Activated CD8-positive, alpha-beta T cell treated with anti-CD3 and anti-CD28 coated beads for 36 hours (primary cell): ENCODE results near the gene WDFY2. TPM values are rescaled to one million over a fixed set of nuclear protein-coding genes. Genes with fewer than 3 reads are reported as not detected.

Experiments
- ATAC-seq: fragments of 200-7000 bp; cut with Tn5 transposase; one replicate; pipeline ENCODE4 v1.10.0; 2021; ENCODE audit warnings: mild to moderate bottlenecking, moderate library complexity
- CTCF ChIA-PET: fragments of 350-600 bp; sonication (Branson Sonifier 250); formaldehyde crosslinking; loops from one replicate; lab custom pipeline; 2021; ENCODE audit warnings: antibody characterized with exemption; lab: Charles Lee
- POLR2A ChIA-PET: fragments of 350-600 bp; sonication (Branson Sonifier 250); formaldehyde crosslinking; loops from one replicate; lab custom pipeline; 2021; ENCODE audit warnings: antibody characterized with exemption; lab: Charles Lee
- DNase-seq: peaks from one replicate; pipeline ENCODE4 v3.0.0-alpha.2; 2020
- H3K27ac Mint-ChIP-seq: one replicate; pipeline ENCODE4 v1.8.0; 2021; ENCODE audit warnings: mild to moderate bottlenecking, mixed read lengths
- H3K27me3 Mint-ChIP-seq: one replicate; pipeline ENCODE4 v1.8.0; 2021; ENCODE audit warnings: mixed read lengths
- H3K36me3 Mint-ChIP-seq: one replicate; pipeline ENCODE4 v1.8.0; 2021; ENCODE audit warnings: low read depth, mixed read lengths
- H3K4me1 Mint-ChIP-seq: one replicate; pipeline ENCODE4 v1.8.0; 2021; ENCODE audit warnings: low read depth, mixed read lengths
- H3K4me3 Mint-ChIP-seq: one replicate; pipeline ENCODE4 v1.8.0; 2021; ENCODE audit warnings: mild to moderate bottlenecking, moderate library complexity, mixed read lengths
- H3K9me3 Mint-ChIP-seq: one replicate; pipeline ENCODE4 v1.8.0; 2021; ENCODE audit warnings: mixed read lengths
- intact Hi-C: fragments of 100-400 bp; cut with micrococcal nuclease; formaldehyde crosslinking; loops from one replicate; pipeline ENCODE4 v1.10.0; 2022
- total RNA-seq, 2 experiments: library from RNA; stranded (reverse); gene quantifications; one replicate each; pipeline ENCODE4 v1.2.3, GENCODE V29; 2021
- TF ChIP-seq, protein P1 (sequence below): fragments of 200-600 bp; IDR thresholded peaks from one replicate; pipeline ENCODE4 v1.8.0; 2022; ENCODE audit warnings: antibody characterized with exemption, mild to moderate bottlenecking

WDFY2 gene
- total RNA-seq, 2 experiments from 2014 or later = 11.2 to 11.6 TPM

DNA sequence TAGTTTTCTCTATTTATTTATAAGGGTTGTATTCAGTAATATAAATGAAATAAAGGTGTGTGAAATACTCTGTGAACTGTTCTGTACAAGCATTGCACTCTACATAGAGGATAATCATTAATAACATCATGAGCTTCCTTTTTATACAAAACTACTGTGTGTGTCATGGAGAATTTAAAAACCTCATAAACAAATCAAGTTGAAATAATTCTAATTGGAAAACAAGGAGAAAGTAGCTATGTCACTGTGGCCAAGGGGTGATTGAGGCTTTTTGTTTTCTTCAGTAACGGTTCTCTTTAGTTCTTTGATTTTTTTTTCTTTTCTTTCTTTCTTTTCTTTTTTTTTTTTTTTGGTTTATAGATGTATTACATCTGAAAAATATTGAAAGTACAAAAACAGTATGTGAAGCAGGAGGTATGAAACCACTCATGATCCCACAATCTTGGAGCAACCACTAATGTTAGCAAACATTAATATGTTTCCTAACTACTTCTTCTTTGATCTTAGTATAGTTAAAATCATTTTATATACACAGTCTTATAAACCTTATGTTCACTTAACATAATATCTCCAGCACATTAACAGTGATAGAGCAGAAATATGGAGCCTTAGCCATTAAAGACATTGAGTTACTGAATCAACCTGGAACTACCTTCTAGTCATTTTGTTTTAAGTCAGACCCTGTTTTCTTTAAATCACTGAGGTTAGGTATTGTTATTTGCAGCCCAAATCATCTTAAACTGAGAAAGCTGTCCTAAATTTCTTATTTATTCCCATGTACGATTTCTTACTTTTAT is 45.4 kb downstream of the WDFY2 start:
- Mint-ChIP-seq H3K27ac (no peak overlapping the region), H3K27me3 (no peaks in the 10 kb centered on the region), H3K36me3 (peaks cover 2% of the 10 kb centered on the region), H3K4me3 (no peak overlapping the region), H3K4me1 (peaks cover 33% of the 10 kb centered on the region), H3K9me3 (no peaks in the 10 kb centered on the region)
- ChIA-PET POLR2A (no interaction called here), CTCF (no interaction called here)
- intact Hi-C loops = no loop called here
- no peak for DNase-seq
- TF ChIP-seq, protein P1, sequence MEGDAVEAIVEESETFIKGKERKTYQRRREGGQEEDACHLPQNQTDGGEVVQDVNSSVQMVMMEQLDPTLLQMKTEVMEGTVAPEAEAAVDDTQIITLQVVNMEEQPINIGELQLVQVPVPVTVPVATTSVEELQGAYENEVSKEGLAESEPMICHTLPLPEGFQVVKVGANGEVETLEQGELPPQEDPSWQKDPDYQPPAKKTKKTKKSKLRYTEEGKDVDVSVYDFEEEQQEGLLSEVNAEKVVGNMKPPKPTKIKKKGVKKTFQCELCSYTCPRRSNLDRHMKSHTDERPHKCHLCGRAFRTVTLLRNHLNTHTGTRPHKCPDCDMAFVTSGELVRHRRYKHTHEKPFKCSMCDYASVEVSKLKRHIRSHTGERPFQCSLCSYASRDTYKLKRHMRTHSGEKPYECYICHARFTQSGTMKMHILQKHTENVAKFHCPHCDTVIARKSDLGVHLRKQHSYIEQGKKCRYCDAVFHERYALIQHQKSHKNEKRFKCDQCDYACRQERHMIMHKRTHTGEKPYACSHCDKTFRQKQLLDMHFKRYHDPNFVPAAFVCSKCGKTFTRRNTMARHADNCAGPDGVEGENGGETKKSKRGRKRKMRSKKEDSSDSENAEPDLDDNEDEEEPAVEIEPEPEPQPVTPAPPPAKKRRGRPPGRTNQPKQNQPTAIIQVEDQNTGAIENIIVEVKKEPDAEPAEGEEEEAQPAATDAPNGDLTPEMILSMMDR = no peak
- no peak for ATAC-seq

DNA sequence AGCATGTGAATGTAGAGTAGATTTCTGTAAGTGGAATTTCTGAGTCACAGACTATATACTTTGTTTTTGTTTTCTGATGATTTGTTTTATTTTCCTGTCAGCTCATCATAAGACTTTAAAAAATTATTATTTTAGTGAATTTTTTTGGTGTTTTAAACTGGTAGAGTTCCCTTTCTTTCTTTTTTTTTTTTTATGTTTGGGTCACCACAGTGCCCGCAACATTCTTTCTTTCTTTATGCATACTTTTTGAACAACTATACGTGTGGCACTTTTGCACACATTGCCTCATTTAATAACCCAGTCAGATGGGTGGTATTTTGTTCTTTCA is 46.0 kb downstream of the WDFY2 start:
- POLR2A ChIA-PET = no interaction called here
- no peak overlapping the region for H3K27ac Mint-ChIP-seq
- H3K4me3 Mint-ChIP-seq = no peak overlapping the region
- DNase-seq (no peak), ATAC-seq (no peak)
- H3K4me1 Mint-ChIP-seq = peaks cover 35% of the 10 kb centered on the region
- H3K36me3 Mint-ChIP-seq = peaks cover 2% of the 10 kb centered on the region
- TF ChIP-seq, protein P1 = no peak
- CTCF ChIA-PET = no interaction called here
- no peaks in the 10 kb centered on the region for H3K9me3 Mint-ChIP-seq
- no peaks in the 10 kb centered on the region for H3K27me3 Mint-ChIP-seq
- intact Hi-C loops = no loop called here

GRCh38 chr13:51632591-51633362 is 48.5 kb downstream of the WDFY2 start:
- peaks cover 2% of the 10 kb centered on the region for H3K36me3 Mint-ChIP-seq
- H3K27me3 Mint-ChIP-seq = no peaks in the 10 kb centered on the region
- no peak for DNase-seq
- intact Hi-C loops = no loop called here
- H3K4me3 Mint-ChIP-seq = no peak overlapping the region
- ATAC-seq = no peak
- no peaks in the 10 kb centered on the region for H3K9me3 Mint-ChIP-seq
- ChIA-PET CTCF (interaction anchor here (1.4 kb wide), 3 partner anchors 18 to 115 kb away, joined by 3 to 5 read pairs (median 3); no protein-coding TSS in a partner anchor), POLR2A (interaction anchor here (0.8 to 1.6 kb wide), 4 partner anchors 12 to 178 kb away, joined by 3 to 5 read pairs (median 4); no protein-coding TSS in a partner anchor)
- TF ChIP-seq, protein P1 = no peak
- no peak overlapping the region for H3K27ac Mint-ChIP-seq
- peaks cover 51% of the 10 kb centered on the region for H3K4me1 Mint-ChIP-seq

DNA sequence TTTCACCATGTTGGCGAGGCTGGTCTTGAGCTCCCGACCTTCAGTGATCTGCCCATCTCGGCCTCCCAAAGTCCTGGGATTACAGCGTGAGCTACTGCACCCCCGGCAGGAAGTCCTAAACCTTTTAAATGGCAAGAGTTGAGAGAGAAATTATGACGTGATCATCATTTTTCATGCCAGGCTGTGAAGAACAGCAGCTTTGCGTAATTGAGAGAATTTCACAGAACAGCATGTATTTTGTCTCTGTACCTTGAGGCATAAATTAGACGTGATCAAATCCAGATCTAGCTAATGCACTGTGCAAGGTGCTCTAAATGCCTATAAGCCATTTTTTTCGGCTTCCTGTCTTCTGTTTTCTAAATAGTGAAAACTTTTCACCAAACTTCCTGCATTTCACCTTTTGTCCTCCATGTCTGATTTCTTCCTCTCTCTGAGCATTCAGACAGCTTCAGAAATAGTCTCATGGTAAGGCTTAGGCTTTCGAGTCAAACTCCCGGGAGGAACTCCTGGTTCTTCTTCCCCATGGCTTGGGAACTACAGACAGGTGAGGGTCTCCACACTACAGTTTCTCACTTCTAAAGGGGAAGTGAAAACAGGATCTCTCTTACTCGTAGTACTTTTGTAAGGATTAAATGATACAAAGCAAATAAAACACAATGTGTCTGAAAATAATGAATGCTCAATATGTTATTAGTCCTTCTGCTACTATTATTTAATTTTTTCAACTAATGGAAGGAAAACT is 51.0 kb downstream of the WDFY2 start:
- H3K27me3 Mint-ChIP-seq = no peaks in the 10 kb centered on the region
- ATAC-seq (peak; percentile 55), DNase-seq (no peak)
- H3K4me1 Mint-ChIP-seq = peaks cover 41% of the 10 kb centered on the region
- TF ChIP-seq, protein P1 = no peak
- H3K27ac Mint-ChIP-seq = peak overlapping the region; percentile 77
- ChIA-PET POLR2A (interaction anchor here (1.2 kb wide), 1 partner anchor 182 kb away, joined by 3 read pairs; no protein-coding TSS in a partner anchor), CTCF (interaction anchor here (0.6 kb wide), 2 partner anchors 10 to 172 kb away, joined by 3 read pairs; no protein-coding TSS in a partner anchor)
- intact Hi-C loops = no loop called here
- peak overlapping the region; percentile 33 for H3K4me3 Mint-ChIP-seq
- peaks cover 1% of the 10 kb centered on the region for H3K36me3 Mint-ChIP-seq
- H3K9me3 Mint-ChIP-seq = no peaks in the 10 kb centered on the region
